Adrenal gland (tissue), 12 donors: ENCODE measurements around the gene BHLHE23. TPM values are rescaled to one million over a fixed set of nuclear protein-coding genes. Genes with fewer than 3 reads are reported as not detected.
"Not testable (repeated sequence)": the region's sequence is repeated elsewhere in the genome, so short reads cannot be mapped to it uniquely, and the experiment has no call there.

Source experiments
- DNase-seq, 7 donors: peaks; one replicate each; pipeline ENCODE4 v3.0.0-alpha.2; 2019 to 2020
- H3K27ac ChIP-seq, 5 donors: fragments of 200-600 bp; sonication (generic) in 4 of 5; 1 replicate in 3 of 5; 2 replicates in 2 of 5; pipeline versions ENCODE4 v1.5.1 to v1.8.0; 2016 to 2020; ENCODE audit warnings: mild to moderate bottlenecking in 1 of 5
- H3K27me3 ChIP-seq: fragments of 200-600 bp; 2 replicates; pipeline ENCODE4 v1.8.0; 2021
- H3K36me3 ChIP-seq, 2 donors: fragments of 200-600 bp; replicated peaks in 1 of 2; 1 replicate in 1 of 2; 2 replicates in 1 of 2; pipeline versions ENCODE4 v1.5.1 to v1.8.0; 2018 to 2022
- H3K4me1 ChIP-seq, 2 donors: fragments of 200-600 bp; replicated peaks in 1 of 2; 1 replicate in 1 of 2; 2 replicates in 1 of 2; pipeline versions ENCODE4 v1.5.1 to v1.8.0; 2018 to 2021
- H3K4me3 ChIP-seq, 4 donors: fragments of 200-600 bp; sonication (generic) in 3 of 4; one replicate each; pipeline ENCODE4 v1.5.1; 2016 to 2018
- H3K9me3 ChIP-seq, 3 donors: fragments of 200-600 bp; sonication (generic) in 1 of 3; replicated peaks in 1 of 3; 1 replicate in 2 of 3; 2 replicates in 1 of 3; pipeline versions ENCODE4 v1.5.1 to v1.8.0; 2016 to 2021
- CTCF ChIP-seq, 6 experiments: fragments of 450-650 bp in 4 of 6; fragments of 200-600 bp in 2 of 6; sonication (generic) in 1 of 6; IDR thresholded peaks; 1 replicate in 5 of 6; 2 replicates in 1 of 6; pipeline versions ENCODE4 v1.5.1 to v1.8.0; 2016 to 2021; ENCODE audit warnings: antibody characterized with exemption in 6 of 6, mild to moderate bottlenecking in 2 of 6, moderate library complexity in 1 of 6
- POLR2A ChIP-seq, 2 donors: fragments of 450-650 bp; IDR thresholded peaks; one replicate each; pipeline ENCODE4 v1.6.1; 2017; ENCODE audit warnings: antibody characterized with exemption in 2 of 2, mild to moderate bottlenecking in 2 of 2, moderate library complexity in 1 of 2
- WGBS, 4 donors: extraction: QIAGEN DNeasy Blood & Tissue Kit in 2 of 4; methylation state at CpG; one replicate each; pipeline versions ENCODE4 v1.1.5 to v1.1.7; 2013 to 2017; 5-methylcytosine and 5-hydroxymethylcytosine counted together
- intact Hi-C, 2 donors: fragments of 100-400 bp; cut with DNase I; formaldehyde crosslinking; loops; one replicate each; pipeline versions ENCODE4 v1.14.1 to v1.15.0; 2022 to 2023
- polyA plus RNA-seq, 3 donors: library from polyadenylated mRNA; stranded (reverse); fragments of 200-250 nt in 2 of 3; fragments of 350-450 nt in 1 of 3; fragmentation: Illumina TruSeq in 1 of 3; extraction: RNeasy Lipid Tissue Mini Kit (QIAGEN cat#74804) in 1 of 3; gene quantifications; one replicate each; pipeline ENCODE4 v1.2.3, GENCODE V29; 2013 to 2014
- total RNA-seq, 9 donors: library from RNA; depleted of rRNA in 4 of 9; stranded (reverse); fragments of >200 nt in 4 of 9; fragments of 120-200 nt in 1 of 9; fragmentation: NEBNext Ultra II Directional in 1 of 9; extraction: Animal tissue kit (Norgen Biotek cat#: 25700) in 1 of 9; gene quantifications; one replicate each; pipeline versions ENCODE4 v1.1.0 to v1.2.4, GENCODE V29; 2013 to 2023
- donor health status: healthy with polysubstance abuse.
- donor health status: Bipolar disorder and iron deficiency.
- donor health status: DM: yes; HTN: yes; CAD: no.
- donor health status: DM: no; HTN: no; CAD: no.
- donor health status: DM: no; HTN: no; CAD: no.
- donor health status: DM: yes; HTN: yes; CAD: no.

Gene BHLHE23
- total and polyA plus RNA-seq, 12 donors = not detected

DNA sequence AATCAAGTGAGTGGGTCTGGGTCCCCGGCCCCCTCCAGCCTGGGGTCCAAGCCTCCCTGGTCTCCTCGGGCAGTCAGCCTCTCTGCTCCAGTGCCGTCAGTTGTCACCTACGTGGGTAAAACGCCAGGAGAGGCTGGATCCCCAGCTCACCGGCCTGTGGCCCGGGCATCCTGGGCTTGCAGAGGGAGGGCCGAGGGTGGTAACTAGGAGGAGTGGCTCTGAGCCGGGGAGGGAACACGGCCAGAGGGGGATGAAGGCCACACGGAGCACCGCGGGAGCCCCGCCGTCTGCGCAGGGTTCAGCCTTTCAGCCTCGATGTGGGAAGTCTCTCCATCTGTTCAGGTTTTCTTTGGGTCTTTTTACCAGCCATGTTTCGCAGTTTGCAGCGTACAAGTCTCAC, 29.5 kb upstream of the BHLHE23 start:
- DNase-seq = no peak
- TF ChIP-seq CTCF (IDR thresholded peaks at IDR 0.05) = no peak
- no peak for TF ChIP-seq POLR2A (IDR thresholded peaks at IDR 0.05)
- Histone ChIP-seq H3K9me3 (no peaks in the 10 kb centered on the region), H3K27ac (no peak overlapping the region), H3K4me1 (no peaks in the 10 kb centered on the region), H3K4me3 (no peak overlapping the region), H3K27me3 (peaks cover 39% of the 10 kb centered on the region), H3K36me3 (no peaks in the 10 kb centered on the region)
- intact Hi-C loops = no loop called here
- WGBS, 4 donors = 7 to 42% (median 31%) methylated on average over 14 to 19 of the region's 19 CpGs

- WGBS, 4 donors = 79 to 87% (median 85%) methylated on average over 22 to 23 of the region's 23 CpGs
- TF ChIP-seq POLR2A (IDR thresholded peaks at IDR 0.05) = no peak
- no peak for TF ChIP-seq CTCF (IDR thresholded peaks at IDR 0.05)
- no peaks in the 10 kb centered on the region for H3K4me1 ChIP-seq
- H3K4me3 ChIP-seq = no peak overlapping the region
- intact Hi-C loops = no loop called here
- H3K27ac ChIP-seq = no peak overlapping the region
- H3K27me3 ChIP-seq = peaks cover 42% of the 10 kb centered on the region
- no peaks in the 10 kb centered on the region for H3K9me3 ChIP-seq
- DNase-seq = no peak
- H3K36me3 ChIP-seq = no peaks in the 10 kb centered on the region
These were observed 28.9 kb upstream of the BHLHE23 start for GRCh38 chr20:63035603-63036185.

GRCh38 chr20:63034710-63035602, 28.2 kb upstream of the BHLHE23 start:
- H3K36me3 ChIP-seq, H3K9me3 ChIP-seq, H3K27ac ChIP-seq, DNase-seq, H3K4me1 ChIP-seq, intact Hi-C loops, H3K4me3 ChIP-seq: not testable (repeated sequence)
- peaks cover 46% of the 10 kb centered on the region for H3K27me3 ChIP-seq
- WGBS, 4 donors = 74 to 83% (median 76%) methylated on average over 12 to 44 of the region's 44 CpGs

- no peaks in the 10 kb centered on the region for H3K4me1 ChIP-seq
- H3K9me3 ChIP-seq = no peaks in the 10 kb centered on the region
- no peak overlapping the region for H3K27ac ChIP-seq
- 65 to 77% (median 66%) methylated on average over 30 to 33 of the region's 33 CpGs for WGBS, 4 donors
- no peak overlapping the region for H3K4me3 ChIP-seq
- intact Hi-C loops = no loop called here
- peaks cover 45% of the 10 kb centered on the region for H3K27me3 ChIP-seq
- no peaks in the 10 kb centered on the region for H3K36me3 ChIP-seq
- no peak for TF ChIP-seq CTCF (IDR thresholded peaks at IDR 0.05)
- no peak for TF ChIP-seq POLR2A (IDR thresholded peaks at IDR 0.05)
- DNase-seq = no peak
These were observed 27.3 kb upstream of the BHLHE23 start for GRCh38 chr20:63033794-63034709.
